HFFc6 (cell line): Measurements from ENCODE around the gene LUZP2. TPM values are rescaled to one million over a fixed set of nuclear protein-coding genes. Genes with fewer than 3 reads are reported as not detected.

ENCODE experiments used
- DNase-seq: peaks from one replicate; pipeline ENCODE4 v3.0.0-alpha.2; 2018
- H3K27ac Mint-ChIP-seq: 2 replicates; pipeline ENCODE4 v1.8.0; 2020; ENCODE audit warnings: mild to moderate bottlenecking, mixed read lengths
- H3K27me3 Mint-ChIP-seq: 2 replicates; pipeline ENCODE4 v1.8.0; 2021; ENCODE audit warnings: mild to moderate bottlenecking, moderate library complexity, mixed read lengths; ENCODE audit not compliant: insufficient read depth
- H3K36me3 Mint-ChIP-seq: 2 replicates; pipeline ENCODE4 v1.8.0; 2021; ENCODE audit warnings: low read depth, mixed read lengths
- H3K4me1 Mint-ChIP-seq: 2 replicates; pipeline ENCODE4 v1.8.0; 2020; ENCODE audit warnings: low read depth, mixed read lengths
- H3K4me3 Mint-ChIP-seq: 2 replicates; pipeline ENCODE4 v1.8.0; 2020; ENCODE audit warnings: mild to moderate bottlenecking, moderate library complexity, mixed read lengths
- H3K9me3 Mint-ChIP-seq: 2 replicates; pipeline ENCODE4 v1.8.0; 2020; ENCODE audit warnings: mild to moderate bottlenecking, mixed read lengths
- CTCF ChIP-seq: fragments of 200-600 bp; sonication (generic); IDR thresholded peaks from 2 replicates; pipeline ENCODE4 v1.5.0; 2021; ENCODE audit warnings: antibody characterized with exemption, mild to moderate bottlenecking
- total RNA-seq, 6 experiments: library from RNA; stranded (reverse); fragmentation: NEBNext Ultra II Directional; extraction: Animal tissue kit (Norgen Biotek cat#: 25700); gene quantifications; 2 replicates in 1 of 6; 3 replicates in 5 of 6; pipeline ENCODE4 v1.2.3, GENCODE V29; 2021

The LUZP2 gene
- total RNA-seq, 6 experiments from 2014 or later, result not detected

- Mint-ChIP-seq H3K27ac (no peak overlapping the region), H3K36me3 (no peaks in the 10 kb centered on the region), H3K4me1 (no peaks in the 10 kb centered on the region), H3K9me3 (peaks cover 9% of the 10 kb centered on the region), H3K4me3 (no peak overlapping the region), H3K27me3 (no peaks in the 10 kb centered on the region)
- DNase-seq, result no peak
- no peak for TF ChIP-seq CTCF
These were observed 189.0 kb downstream of the LUZP2 start for GRCh38 chr11:24685821-24686220.

GRCh38 chr11:24687531-24688147 lies 190.8 kb downstream of the LUZP2 start:
- Mint-ChIP-seq H3K4me1 (no peaks in the 10 kb centered on the region), H3K4me3 (no peak overlapping the region; the same call in 1 of the 2 replicates), H3K9me3 (peaks cover 9% of the 10 kb centered on the region), H3K27me3 (no peaks in the 10 kb centered on the region), H3K36me3 (no peaks in the 10 kb centered on the region), H3K27ac (no peak overlapping the region)
- DNase-seq, result no peak
- TF ChIP-seq CTCF, result no peak

GRCh38 chr11:24688981-24689380 lies 192.1 kb downstream of the LUZP2 start:
- no peak for DNase-seq
- Mint-ChIP-seq H3K27ac (no peak overlapping the region), H3K4me1 (no peaks in the 10 kb centered on the region), H3K9me3 (peaks cover 9% of the 10 kb centered on the region), H3K27me3 (no peaks in the 10 kb centered on the region), H3K36me3 (no peaks in the 10 kb centered on the region), H3K4me3 (no peak overlapping the region)
- TF ChIP-seq CTCF, result no peak

- Mint-ChIP-seq H3K27ac (no peak overlapping the region), H3K4me3 (no peak overlapping the region)
These were observed 200.8 kb downstream of the LUZP2 start for GRCh38 chr11:24697522-24698111.

GRCh38 chr11:24704716-24705115 lies 207.9 kb downstream of the LUZP2 start:
- DNase-seq, result no peak
- Mint-ChIP-seq H3K27ac (no peak overlapping the region), H3K9me3 (peaks cover 17% of the 10 kb centered on the region), H3K36me3 (no peaks in the 10 kb centered on the region), H3K4me3 (no peak overlapping the region), H3K27me3 (no peaks in the 10 kb centered on the region), H3K4me1 (no peaks in the 10 kb centered on the region)
- no peak for TF ChIP-seq CTCF

More at GRCh38 chr11:24697522-24698111, 200.8 kb downstream of the LUZP2 start:
- H3K36me3 Mint-ChIP-seq, result no peaks in the 10 kb centered on the region
- H3K4me1 Mint-ChIP-seq, result no peaks in the 10 kb centered on the region
- H3K9me3 Mint-ChIP-seq, result peaks cover 29% of the 10 kb centered on the region
- no peak for TF ChIP-seq CTCF
- DNase-seq, result no peak
- no peaks in the 10 kb centered on the region for H3K27me3 Mint-ChIP-seq
